ENCODE data around the gene OSBPL3. TPM values are rescaled to one million over a fixed set of nuclear protein-coding genes. Genes with fewer than 3 reads are reported as not detected.

OSBPL3 gene
- total and polyA plus RNA-seq, 10 donors, result 10.3 to 33.9 (median 26.8) TPM

- 62 to 73% (median 68%) methylated on average over 8 of the region's 8 CpGs for WGBS, 5 donors
- Histone ChIP-seq H3K36me3 (no peaks in the 10 kb centered on the region), H3K4me1 (no peaks in the 10 kb centered on the region), H3K27ac (no peak overlapping the region), H3K27me3 (replicated peaks in 1 of 7) (peaks cover 0 to 50% (median 0%) of the 10 kb centered on the region in 7 donors), H3K9me3 (peaks cover 0 to 5% (median 0%) of the 10 kb centered on the region in 8 donors), H3K4me3 (no peak overlapping the region)
- intact Hi-C loops (cut with DNase I; ENCODE audit: low total_unique reads), result no loop called here
- TF ChIP-seq CTCF (IDR thresholded peaks at IDR 0.05 in 8 of 11, conservative IDR thresholded peaks at IDR 0.05 in 3 of 11), result no peak
- no peak for TF ChIP-seq POLR2A (IDR thresholded peaks at IDR 0.05)
- TF ChIP-seq POLR2AphosphoS5 (IDR thresholded peaks at IDR 0.05), result no peak
- DNase-seq, result no peak
Measured at GRCh38 chr7:24764972-24765744, 214.8 kb downstream of the OSBPL3 start.

GRCh38 chr7:24764011-24764410, 216.0 kb downstream of the OSBPL3 start:
- no peak overlapping the region for H3K4me3 ChIP-seq
- no peaks in the 10 kb centered on the region for H3K36me3 ChIP-seq
- no peaks in the 10 kb centered on the region for H3K4me1 ChIP-seq
- H3K9me3 ChIP-seq, result no peaks in the 10 kb centered on the region
- WGBS, 5 donors, result 63 to 89% (median 76%) methylated on average over 1 of the region's 1 CpG
- no peak for DNase-seq
- peaks cover 0 to 62% (median 2%) of the 10 kb centered on the region in 7 donors for H3K27me3 ChIP-seq (replicated peaks in 1 of 7)
- no peak for TF ChIP-seq CTCF (IDR thresholded peaks at IDR 0.05 in 8 of 11, conservative IDR thresholded peaks at IDR 0.05 in 3 of 11)
- no peak for TF ChIP-seq POLR2A (IDR thresholded peaks at IDR 0.05)
- no peak for TF ChIP-seq POLR2AphosphoS5 (IDR thresholded peaks at IDR 0.05)
- no peak overlapping the region for H3K27ac ChIP-seq
- intact Hi-C loops (cut with DNase I; ENCODE audit: low total_unique reads), result no loop called here

GRCh38 chr7:24763303-24763901, 216.6 kb downstream of the OSBPL3 start:
- no peak for DNase-seq
- Histone ChIP-seq H3K4me1 (no peaks in the 10 kb centered on the region), H3K36me3 (no peaks in the 10 kb centered on the region), H3K27me3 (replicated peaks in 1 of 7) (peaks cover 0 to 68% (median 8%) of the 10 kb centered on the region in 7 donors), H3K27ac (no peak overlapping the region), H3K4me3 (no peak overlapping the region), H3K9me3 (no peaks in the 10 kb centered on the region)
- 75 to 78% (median 77%) methylated on average over 5 of the region's 5 CpGs for WGBS, 5 donors
- intact Hi-C loops (cut with DNase I; ENCODE audit: low total_unique reads), result no loop called here
- TF ChIP-seq POLR2A (IDR thresholded peaks at IDR 0.05) (no peak), CTCF (IDR thresholded peaks at IDR 0.05 in 8 of 11, conservative IDR thresholded peaks at IDR 0.05 in 3 of 11) (no peak), POLR2AphosphoS5 (IDR thresholded peaks at IDR 0.05) (no peak)

GRCh38 chr7:24762771-24763170, 217.2 kb downstream of the OSBPL3 start:
- Histone ChIP-seq H3K27ac (no peak overlapping the region), H3K4me1 (peaks cover 0 to 5% (median 3%) of the 10 kb centered on the region in 6 donors), H3K36me3 (no peaks in the 10 kb centered on the region), H3K9me3 (no peaks in the 10 kb centered on the region), H3K27me3 (replicated peaks in 1 of 7) (peaks cover 0 to 74% (median 14%) of the 10 kb centered on the region in 7 donors), H3K4me3 (no peak overlapping the region)
- TF ChIP-seq CTCF (IDR thresholded peaks at IDR 0.05 in 8 of 11, conservative IDR thresholded peaks at IDR 0.05 in 3 of 11) (no peak), POLR2A (IDR thresholded peaks at IDR 0.05) (no peak), POLR2AphosphoS5 (IDR thresholded peaks at IDR 0.05) (no peak)
- no peak for DNase-seq
- 83 to 85% (median 85%) methylated on average over 7 of the region's 7 CpGs for WGBS, 5 donors
- intact Hi-C loops (cut with DNase I; ENCODE audit: low total_unique reads), result no loop called here
